Esophagus (tissue), 2 donors: Measurements from ENCODE around the gene SPATC1L. TPM values are rescaled to one million over a fixed set of nuclear protein-coding genes. Genes with fewer than 3 reads are reported as not detected.
"Not testable (repeated sequence)": the region's sequence is repeated elsewhere in the genome, so short reads cannot be mapped to it uniquely, and the experiment has no call there.

Source experiments
- H3K27ac ChIP-seq, 2 donors: one replicate each; pipeline ENCODE4 v1.5.1; 2013; ENCODE audit warnings: low read depth in 2 of 2, mild to moderate bottlenecking in 2 of 2, inconsistent platforms in 1 of 2, low read length in 1 of 2, moderate library complexity in 1 of 2
- H3K27me3 ChIP-seq, 2 donors: one replicate each; pipeline ENCODE4 v1.6.1; 2013; ENCODE audit warnings: low read length in 2 of 2, control low read depth in 1 of 2, mild to moderate bottlenecking in 1 of 2; ENCODE audit not compliant: insufficient read depth in 2 of 2, control insufficient read depth in 1 of 2
- H3K36me3 ChIP-seq, 2 donors: one replicate each; pipeline ENCODE4 v1.6.1; 2013; ENCODE audit warnings: low read length in 1 of 2; ENCODE audit not compliant: control insufficient read depth in 2 of 2, insufficient read depth in 2 of 2
- H3K4me1 ChIP-seq, 2 donors: one replicate each; pipeline ENCODE4 v1.6.1; 2013; ENCODE audit warnings: low read length in 1 of 2; ENCODE audit not compliant: control insufficient read depth in 2 of 2, insufficient read depth in 2 of 2
- H3K4me3 ChIP-seq, 2 donors: one replicate each; pipeline ENCODE4 v1.5.1; 2013; ENCODE audit warnings: low read length in 2 of 2, mild to moderate bottlenecking in 2 of 2, low read depth in 1 of 2, moderate library complexity in 1 of 2
- H3K9me3 ChIP-seq, 2 donors: one replicate each; pipeline ENCODE4 v1.6.1; 2013; ENCODE audit warnings: mild to moderate bottlenecking in 2 of 2, low read depth in 1 of 2, low read length in 1 of 2, moderate library complexity in 1 of 2; ENCODE audit not compliant: control insufficient read depth in 2 of 2, insufficient read depth in 1 of 2
- WGBS, 2 donors: extraction: QIAGEN DNeasy Blood & Tissue Kit; methylation state at CpG; one replicate each; pipeline ENCODE4 v1.1.7; 2013; 5-methylcytosine and 5-hydroxymethylcytosine counted together
- polyA plus RNA-seq, 2 donors: library from polyadenylated mRNA; stranded (reverse); fragments of 200-250 nt; gene quantifications; one replicate each; pipeline ENCODE4 v1.2.3, GENCODE V29; 2013
- donor health status: healthy with polysubstance abuse.
- donor health status: Bipolar disorder and iron deficiency.

The SPATC1L gene
- polyA plus RNA-seq, 2 donors = 5.2 to 9.3 TPM

- Histone ChIP-seq H3K36me3 (no peaks in the 10 kb centered on the region), H3K4me1 (no peaks in the 10 kb centered on the region), H3K9me3 (no peaks in the 10 kb centered on the region), H3K27me3 (no peaks in the 10 kb centered on the region), H3K4me3 (no peak overlapping the region), H3K27ac (no peak overlapping the region)
- 81 to 83% methylated on average over 60 of the region's 60 CpGs for WGBS, 2 donors
Measured at GRCh38 chr21:46145840-46146691, 38.2 kb downstream of the SPATC1L start.

DNA sequence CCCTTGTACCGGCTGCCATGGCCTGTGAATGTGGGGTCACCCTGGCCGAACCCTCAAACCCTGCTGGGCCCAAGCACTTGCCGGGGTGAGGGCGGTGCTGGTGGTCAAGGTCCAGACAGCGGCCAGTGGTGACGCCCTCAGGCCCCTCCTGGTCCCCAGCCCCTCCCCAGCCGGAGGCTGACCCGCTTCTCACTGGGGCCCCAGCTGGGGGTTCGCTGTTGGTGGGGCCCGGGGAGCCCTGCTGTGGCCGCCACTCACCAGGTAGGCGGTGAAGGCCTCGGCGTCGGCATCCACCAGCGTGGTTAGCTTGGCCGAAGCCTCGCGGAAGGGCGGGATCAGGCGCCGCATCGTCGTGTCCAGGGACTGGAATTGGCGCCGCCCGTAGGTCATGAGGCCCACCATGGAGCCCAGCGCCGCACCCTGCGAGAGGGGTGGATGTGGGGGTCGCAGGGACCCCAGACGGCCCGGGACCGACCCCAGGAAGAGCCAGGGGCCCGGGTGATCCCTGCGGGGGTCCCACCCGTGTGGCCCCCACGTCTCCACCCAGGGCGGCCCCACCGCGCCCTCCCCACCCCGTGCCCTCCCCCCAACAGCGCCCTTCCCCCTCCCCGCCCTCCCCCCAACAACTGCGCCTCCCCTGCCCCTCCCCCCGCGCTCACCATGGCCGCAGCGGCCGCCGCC is 39.0 kb downstream of the SPATC1L start:
- H3K4me1 ChIP-seq = no peaks in the 10 kb centered on the region
- WGBS, 2 donors = 90 to 93% methylated on average over 35 to 51 of the region's 51 CpGs
- H3K36me3 ChIP-seq = no peaks in the 10 kb centered on the region
- H3K4me3 ChIP-seq = no peak overlapping the region
- H3K9me3 ChIP-seq = no peaks in the 10 kb centered on the region
- H3K27ac ChIP-seq = no peak overlapping the region
- H3K27me3 ChIP-seq = no peaks in the 10 kb centered on the region

- WGBS, 2 donors = 37 to 42% methylated on average over 4 of the region's 4 CpGs
- Histone ChIP-seq H3K4me3 (no peak overlapping the region), H3K4me1 (no peaks in the 10 kb centered on the region), H3K27ac (no peak overlapping the region), H3K27me3 (no peaks in the 10 kb centered on the region), H3K36me3 (no peaks in the 10 kb centered on the region), H3K9me3 (no peaks in the 10 kb centered on the region)
Measured at GRCh38 chr21:46144464-46145070, 39.7 kb downstream of the SPATC1L start.

DNA sequence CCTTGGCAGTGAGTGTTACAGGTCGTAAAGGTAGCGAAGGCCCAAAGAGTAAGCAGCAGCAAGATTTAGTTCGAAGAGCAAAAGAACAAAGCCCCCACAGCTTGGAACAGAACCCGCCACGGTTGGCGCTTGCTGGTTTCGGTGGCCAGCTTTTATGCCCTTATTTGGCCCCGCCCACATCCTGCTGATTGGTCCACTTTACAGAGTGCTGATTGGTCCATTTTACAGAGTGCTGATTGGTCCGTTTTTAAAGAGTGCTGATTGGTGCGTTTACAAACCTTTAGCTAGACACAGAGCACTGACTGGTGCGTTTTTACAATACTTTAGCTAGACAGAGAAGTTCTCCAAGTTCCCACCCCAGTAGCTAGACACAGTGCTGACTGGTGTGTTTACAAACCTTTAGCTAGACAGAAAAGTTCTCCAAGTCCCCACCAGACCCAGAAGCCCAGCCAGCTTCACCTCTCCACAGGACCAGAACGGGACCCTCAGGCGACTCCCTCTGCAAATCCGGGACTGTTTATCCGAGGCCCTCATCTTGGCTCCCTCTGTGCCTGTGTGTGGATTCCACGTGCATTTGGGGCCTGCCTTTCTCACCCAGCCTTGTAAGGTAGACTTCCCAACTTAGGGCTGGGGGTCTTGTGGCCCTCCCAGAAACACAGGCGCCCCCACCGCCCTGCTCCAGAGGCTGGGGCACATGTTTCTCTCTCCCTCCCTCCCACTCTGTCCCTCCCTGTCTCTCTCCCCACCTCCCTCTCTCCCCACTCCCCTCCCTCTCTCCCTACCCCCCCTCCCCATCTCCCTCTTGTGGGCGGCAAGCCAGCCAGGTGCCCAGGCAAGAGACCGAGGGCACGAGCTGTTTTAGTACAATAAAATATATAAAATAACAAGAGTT is 41.4 kb downstream of the SPATC1L start:
- H3K36me3 ChIP-seq = no peaks in the 10 kb centered on the region
- H3K4me1 ChIP-seq = no peaks in the 10 kb centered on the region
- H3K27ac ChIP-seq = no peak overlapping the region
- no peak overlapping the region for H3K4me3 ChIP-seq
- no peaks in the 10 kb centered on the region for H3K27me3 ChIP-seq
- 81% methylated on average over 21 of the region's 21 CpGs for WGBS, 2 donors
- H3K9me3 ChIP-seq = no peaks in the 10 kb centered on the region

DNA sequence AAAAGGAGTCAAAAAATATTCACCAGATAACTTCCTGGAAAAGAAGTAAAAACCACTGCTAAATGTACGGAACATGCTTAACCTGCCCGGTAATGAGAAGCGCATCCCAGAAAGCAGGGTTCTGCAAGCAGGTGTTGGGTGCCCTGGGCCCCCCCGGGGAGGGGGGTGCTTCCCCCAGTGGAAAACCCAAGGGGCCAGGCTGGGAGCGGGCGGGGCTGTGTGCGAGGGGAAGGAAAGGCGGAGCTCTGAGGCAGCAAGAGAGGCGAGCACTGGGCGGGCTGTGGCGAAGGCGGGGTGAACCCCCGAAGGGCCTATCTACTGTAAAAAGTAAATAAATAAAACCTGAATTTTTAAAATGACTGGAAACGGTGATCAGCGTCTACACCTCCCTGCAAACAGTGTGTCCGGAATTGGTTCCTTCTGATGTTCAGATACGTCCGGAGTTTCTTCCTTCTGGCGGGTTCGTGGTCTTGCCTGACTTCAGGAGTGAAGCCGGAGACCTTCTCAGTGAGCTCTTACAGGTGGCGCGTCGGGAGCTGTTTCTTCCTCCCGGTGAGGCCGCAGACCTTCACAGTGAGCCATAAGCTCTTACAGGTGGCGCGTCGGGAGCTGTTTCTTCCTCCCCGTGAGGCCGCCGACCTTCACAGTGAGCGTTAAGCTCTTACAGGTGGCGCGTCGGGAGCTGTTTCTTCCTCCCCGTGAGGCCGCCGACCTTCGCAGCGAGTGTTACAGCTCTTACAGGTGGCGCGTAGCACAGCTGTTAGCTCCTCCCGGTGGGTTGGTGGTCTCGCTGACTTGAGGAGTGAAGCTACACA is 42.3 kb downstream of the SPATC1L start:
- Histone ChIP-seq H3K4me1 (no peaks in the 10 kb centered on the region), H3K27me3 (no peaks in the 10 kb centered on the region), H3K36me3 (no peaks in the 10 kb centered on the region), H3K4me3 (no peak overlapping the region), H3K9me3 (no peaks in the 10 kb centered on the region), H3K27ac (no peak overlapping the region)
- WGBS, 2 donors = 90 to 91% methylated on average over 45 of the region's 45 CpGs

- H3K4me3 ChIP-seq, H3K9me3 ChIP-seq, H3K27me3 ChIP-seq, H3K4me1 ChIP-seq, H3K36me3 ChIP-seq, H3K27ac ChIP-seq: not testable (repeated sequence)
- 45 to 47% methylated on average over 29 of the region's 29 CpGs for WGBS, 2 donors
Measured at GRCh38 chr21:46140352-46141003, 43.8 kb downstream of the SPATC1L start.

DNA sequence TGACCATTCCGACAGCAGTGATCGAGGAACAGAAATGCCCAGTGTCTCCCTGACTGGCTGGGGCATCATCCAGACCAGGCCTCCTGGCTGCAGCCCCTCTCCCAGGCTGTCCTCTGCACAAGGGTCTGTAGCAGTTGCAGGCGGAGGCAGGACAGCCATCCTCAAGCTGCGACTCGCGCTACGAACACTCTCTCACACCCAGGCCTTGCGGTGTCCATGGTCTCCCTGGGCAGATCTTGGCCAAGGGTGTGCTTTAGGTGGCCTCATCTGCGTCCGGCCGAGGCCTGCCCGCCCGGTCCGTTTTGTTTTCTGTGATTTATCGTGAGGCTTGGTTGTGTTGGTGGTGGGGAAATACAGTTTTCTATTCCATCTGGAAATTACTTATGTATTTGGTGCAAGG is 44.6 kb downstream of the SPATC1L start:
- Histone ChIP-seq H3K36me3 (no peaks in the 10 kb centered on the region), H3K4me1 (no peaks in the 10 kb centered on the region), H3K4me3 (no peak overlapping the region), H3K27ac (no peak overlapping the region), H3K9me3 (no peaks in the 10 kb centered on the region), H3K27me3 (no peaks in the 10 kb centered on the region)
- 88 to 92% methylated on average over 15 of the region's 15 CpGs for WGBS, 2 donors

DNA sequence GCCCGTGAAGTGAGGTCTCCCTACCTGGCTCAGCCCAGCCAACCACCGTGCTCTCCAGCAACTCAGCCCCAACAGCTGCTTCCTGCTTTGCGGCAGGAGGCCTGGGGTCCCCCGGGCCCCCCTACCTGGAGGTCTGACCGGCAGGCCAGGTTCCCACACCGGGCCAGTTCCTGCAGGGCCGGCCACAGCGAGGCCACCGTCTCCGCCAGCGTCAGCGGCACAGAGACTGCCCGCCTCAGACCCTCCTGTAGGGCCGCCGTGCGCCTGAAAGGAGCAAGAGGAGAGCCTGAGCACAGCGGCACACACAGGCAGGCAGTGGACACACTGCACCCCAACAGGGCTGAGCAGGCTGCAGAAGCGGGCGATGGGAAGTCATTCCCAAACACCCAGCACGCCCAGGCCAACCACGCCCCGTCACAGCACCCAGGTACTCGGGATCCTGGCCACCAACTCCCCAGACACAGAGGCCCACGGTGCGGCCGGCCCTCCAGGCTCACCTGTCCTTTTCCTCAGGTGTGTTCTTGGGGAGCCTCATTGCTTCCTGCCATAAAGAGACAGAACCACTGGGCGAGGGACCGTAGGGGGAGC is 45.8 kb downstream of the SPATC1L start:
- Histone ChIP-seq H3K4me3 (no peak overlapping the region), H3K27ac (no peak overlapping the region), H3K4me1 (no peaks in the 10 kb centered on the region), H3K9me3 (no peaks in the 10 kb centered on the region), H3K36me3 (no peaks in the 10 kb centered on the region), H3K27me3 (no peaks in the 10 kb centered on the region)
- 85% methylated on average over 28 of the region's 28 CpGs for WGBS, 2 donors
